Colonic mucosa (tissue), 4 donors: ENCODE measurements around the gene AP1S3. TPM values are rescaled to one million over a fixed set of nuclear protein-coding genes. Genes with fewer than 3 reads are reported as not detected.

Experiments
- DNase-seq: peaks from one replicate; pipeline ENCODE4 v3.0.0-alpha.2; 2020
- H3K27ac ChIP-seq: fragments of 200-600 bp; one replicate; pipeline ENCODE4 v1.8.0; 2021
- H3K27me3 ChIP-seq: fragments of 200-600 bp; one replicate; pipeline ENCODE4 v1.8.0; 2021
- H3K36me3 ChIP-seq: fragments of 200-600 bp; one replicate; pipeline ENCODE4 v1.8.0; 2021
- H3K4me1 ChIP-seq: fragments of 200-600 bp; one replicate; pipeline ENCODE4 v1.8.0; 2021; ENCODE audit warnings: mild to moderate bottlenecking
- H3K4me3 ChIP-seq: fragments of 200-600 bp; one replicate; pipeline ENCODE4 v1.8.0; 2021
- H3K9ac ChIP-seq, 2 donors: one replicate each; pipeline ENCODE4 v1.7.0; 2013; ENCODE audit warnings: control low read depth in 2 of 2, low read depth in 2 of 2, low read length in 2 of 2
- H3K9me3 ChIP-seq: fragments of 200-600 bp; one replicate; pipeline ENCODE4 v1.8.0; 2021
- CTCF ChIP-seq: fragments of 200-600 bp; IDR thresholded peaks from one replicate; pipeline ENCODE4 v1.8.0; 2022; ENCODE audit warnings: antibody characterized with exemption, mild to moderate bottlenecking
- intact Hi-C: fragments of 100-400 bp; cut with DNase I; formaldehyde crosslinking; loops from one replicate; pipeline ENCODE4 v1.14.1; 2022
- total RNA-seq, 2 donors: library from RNA; stranded (reverse); fragmentation: NEBNext Ultra II Directional in 1 of 2; extraction: Animal tissue kit (Norgen Biotek cat#: 25700) in 1 of 2; gene quantifications; one replicate each; pipeline ENCODE4 v1.2.1, GENCODE V29; 2021
- donor health status: healthy.
- donor health status: DM: no; HTN: no; CAD: no.
- donor health status: DM: no; HTN: no; CAD: no.

Gene AP1S3
- total RNA-seq, 2 donors from 2014 or later = 8.8 to 12.0 TPM

- Histone ChIP-seq H3K9ac (no peak overlapping the region), H3K4me1 (peaks cover 7% of the 10 kb centered on the region), H3K36me3 (no peaks in the 10 kb centered on the region), H3K27me3 (no peaks in the 10 kb centered on the region), H3K27ac (no peak overlapping the region), H3K9me3 (no peaks in the 10 kb centered on the region), H3K4me3 (no peak overlapping the region)
- no peak for DNase-seq
- TF ChIP-seq CTCF = no peak
- intact Hi-C loops = no loop called here
These were observed 3.0 kb downstream of the AP1S3 start for GRCh38 chr2:223834431-223834830.

- intact Hi-C loops = no loop called here
- peaks cover 7% of the 10 kb centered on the region for H3K4me1 ChIP-seq
- H3K9me3 ChIP-seq = no peaks in the 10 kb centered on the region
- no peak for DNase-seq
- H3K27ac ChIP-seq = no peak overlapping the region
- no peak overlapping the region for H3K9ac ChIP-seq
- no peaks in the 10 kb centered on the region for H3K36me3 ChIP-seq
- H3K27me3 ChIP-seq = no peaks in the 10 kb centered on the region
- no peak overlapping the region for H3K4me3 ChIP-seq
- no peak for TF ChIP-seq CTCF
These were observed 5.0 kb downstream of the AP1S3 start for GRCh38 chr2:223832241-223832903.

- no peaks in the 10 kb centered on the region for H3K9me3 ChIP-seq
- no peak overlapping the region for H3K27ac ChIP-seq
- no peak for DNase-seq
- H3K36me3 ChIP-seq = no peaks in the 10 kb centered on the region
- intact Hi-C loops = no loop called here
- H3K27me3 ChIP-seq = no peaks in the 10 kb centered on the region
- no peak overlapping the region for H3K9ac ChIP-seq
- H3K4me1 ChIP-seq = no peaks in the 10 kb centered on the region
- H3K4me3 ChIP-seq = no peak overlapping the region
- no peak for TF ChIP-seq CTCF
These were observed 8.3 kb downstream of the AP1S3 start for GRCh38 chr2:223829128-223829527.

- Histone ChIP-seq H3K27ac (no peak overlapping the region), H3K9ac (no peak overlapping the region), H3K36me3 (no peaks in the 10 kb centered on the region), H3K4me3 (no peak overlapping the region), H3K27me3 (no peaks in the 10 kb centered on the region), H3K4me1 (no peaks in the 10 kb centered on the region), H3K9me3 (no peaks in the 10 kb centered on the region)
- no peak for DNase-seq
- intact Hi-C loops = no loop called here
- TF ChIP-seq CTCF = no peak
These were observed 9.1 kb downstream of the AP1S3 start for GRCh38 chr2:223828314-223828713.

- intact Hi-C loops = no loop called here
- H3K9ac ChIP-seq = no peak overlapping the region
- H3K9me3 ChIP-seq = no peaks in the 10 kb centered on the region
- TF ChIP-seq CTCF = no peak
- no peaks in the 10 kb centered on the region for H3K4me1 ChIP-seq
- H3K27ac ChIP-seq = no peak overlapping the region
- H3K36me3 ChIP-seq = no peaks in the 10 kb centered on the region
- no peaks in the 10 kb centered on the region for H3K27me3 ChIP-seq
- no peak for DNase-seq
- no peak overlapping the region for H3K4me3 ChIP-seq
These were observed 10.4 kb downstream of the AP1S3 start for GRCh38 chr2:223826995-223827394.
